LNCAP (cell line): ENCODE measurements around the gene MT1H.

ENCODE experiments used
- CTCF ChIP-seq: fragments of 450-650 bp; IDR thresholded peaks from 2 replicates; pipeline ENCODE4 v1.5.1; 2017; ENCODE audit warnings: mild to moderate bottlenecking

Gene MT1H

GRCh38 chr16:56664506-56664905, 5.1 kb upstream of the MT1H start:
- TF ChIP-seq CTCF, result no peak

GRCh38 chr16:56667581-56668571, 1.7 kb upstream of the MT1H start, which contains the start of gene MT1G:
Gene MT1G (minus strand): TSS chr16:56668065. CDS start chr16:56667993, 72 bp downstream.
- TF ChIP-seq CTCF, result no peak

- TF ChIP-seq CTCF, result no peak
Observed at GRCh38 chr16:56669840-56670619, 416 bp downstream of the MT1H start.

- no peak for TF ChIP-seq CTCF
Observed at GRCh38 chr16:56670620-56670934, 963 bp downstream of the MT1H start.

- no peak for TF ChIP-seq CTCF
Observed at GRCh38 chr16:56672761-56673536, 3.3 kb downstream of the MT1H start.

GRCh38 chr16:56673921-56674320, 4.3 kb downstream of the MT1H start:
- TF ChIP-seq CTCF, result peak; percentile 72

- TF ChIP-seq CTCF, result no peak
Observed at GRCh38 chr16:56675685-56676210, 6.1 kb downstream of the MT1H start.
